Heart left ventricle (tissue), 16 donors: ENCODE measurements around the gene GRK3. TPM values are rescaled to one million over a fixed set of nuclear protein-coding genes. Genes with fewer than 3 reads are reported as not detected.
"Not testable (repeated sequence)": the region's sequence is repeated elsewhere in the genome, so short reads cannot be mapped to it uniquely, and the experiment has no call there.

ENCODE experiments used
- ATAC-seq, 4 donors: fragments of 200-7000 bp; cut with Tn5 transposase; one replicate each; pipeline ENCODE4 v1.9.1; 2020 to 2022; ENCODE audit warnings: moderate library complexity in 4 of 4, mild to moderate bottlenecking in 3 of 4, moderate number of reproducible peaks in 1 of 4
- DNase-seq, 5 donors: peaks; one replicate each; pipeline ENCODE4 v3.0.0-alpha.2; 2020
- H3K27ac ChIP-seq, 12 donors: fragments of 200-600 bp; sonication (generic) in 4 of 12; one replicate each; pipeline versions ENCODE4 v1.5.0 to v1.8.0; 2016 to 2022; ENCODE audit warnings: mild to moderate bottlenecking in 2 of 12
- H3K27me3 ChIP-seq, 9 donors: fragments of 200-600 bp; sonication (generic) in 2 of 9; one replicate each; pipeline versions ENCODE4 v1.5.1 to v1.8.0; 2016 to 2022; ENCODE audit warnings: mild to moderate bottlenecking in 3 of 9
- H3K36me3 ChIP-seq, 9 donors: fragments of 200-600 bp; sonication (generic) in 2 of 9; one replicate each; pipeline versions ENCODE4 v1.5.0 to v1.8.0; 2018 to 2022; ENCODE audit warnings: mild to moderate bottlenecking in 2 of 9
- H3K4me1 ChIP-seq, 12 donors: fragments of 200-600 bp; sonication (generic) in 4 of 12; one replicate each; pipeline versions ENCODE4 v1.5.0 to v1.8.0; 2016 to 2022; ENCODE audit warnings: mild to moderate bottlenecking in 3 of 12
- H3K4me3 ChIP-seq, 12 donors: fragments of 200-600 bp; sonication (generic) in 4 of 12; one replicate each; pipeline versions ENCODE4 v1.5.0 to v1.8.0; 2017 to 2022; ENCODE audit warnings: mild to moderate bottlenecking in 9 of 12, moderate library complexity in 4 of 12
- H3K9me3 ChIP-seq, 12 donors: fragments of 200-600 bp; sonication (generic) in 4 of 12; one replicate each; pipeline versions ENCODE4 v1.5.0 to v1.8.0; 2016 to 2022; ENCODE audit warnings: mild to moderate bottlenecking in 1 of 12
- CTCF ChIP-seq, 12 donors: fragments of 200-600 bp; sonication (generic) in 4 of 12; IDR thresholded peaks; one replicate each; pipeline versions ENCODE4 v1.5.0 to v1.8.0; 2018 to 2022; ENCODE audit warnings: antibody characterized with exemption in 12 of 12, mild to moderate bottlenecking in 5 of 12
- POLR2A ChIP-seq, 2 donors: fragments of 450-650 bp; IDR thresholded peaks; one replicate each; pipeline ENCODE4 v1.6.1; 2017; ENCODE audit warnings: antibody characterized with exemption in 2 of 2, mild to moderate bottlenecking in 2 of 2, moderate library complexity in 2 of 2
- WGBS, 4 donors: extraction: QIAGEN DNeasy Blood & Tissue Kit in 2 of 4; methylation state at CpG; one replicate each; pipeline versions ENCODE4 v1.1.5 to v1.1.7; 2013 to 2018; 5-methylcytosine and 5-hydroxymethylcytosine counted together
- intact Hi-C, 10 donors: fragments of 100-400 bp; cut with DNase I; formaldehyde crosslinking; loops; one replicate each; pipeline versions ENCODE4 v1.11.1 to v1.14.2; 2022
- polyA plus RNA-seq, 2 donors: library from polyadenylated mRNA; stranded (reverse); fragments of 200-250 nt; gene quantifications; one replicate each; pipeline ENCODE4 v1.2.3, GENCODE V29; 2013
- total RNA-seq, 9 donors: library from RNA; depleted of rRNA in 2 of 9; stranded (reverse); fragments of >200 nt in 2 of 9; fragmentation: NEBNext Ultra II Directional in 3 of 9; extraction: Animal tissue kit (Norgen Biotek cat#: 25700) in 3 of 9; gene quantifications; one replicate each; pipeline versions ENCODE4 v1.1.0 to v1.2.4, GENCODE V29; 2016 to 2023
- donor health status: ischemic (EF 13 %, LVEDD 7.1; RV severe dilation, severe dysfunction).
- donor health status: healthy with polysubstance abuse.
- donor health status: DM: no; HTN: yes; CAD: no.
- donor health status: DM: no; HTN: no; CAD: no.
- donor health status: ischemic (EF 25% LVEDD 6.9; RV normal size, moderate dysfunction).
- donor health status: ischemic (EF 25% LVEDD 5.7; RV mildly dilated, moderate dysfunction).
- donor health status: healthy.
- donor health status: DM: yes; HTN: yes; CAD: no.
- donor health status: ischemic (EF 35%, LVEDD 5.7; RV mildly dilated, moderate dysfunction).
- donor health status: nonischemic (EF 11% LVEDD 7.7; RV severe dilation, severe dysfunction).
- donor health status: DM: yes; HTN: yes; CAD: no.
- donor health status: PGD.
- donor health status: ischemic (EF 29% LVEDD 5.4; RV normal size, mild dysfunction).
- donor health status: nonischemic (EF 23%, LVEDD 6.1; RV moderate dilation, normal function).

GRK3 gene
- total and polyA plus RNA-seq, 11 donors: 1.1 to 16.2 (median 5.9) TPM

- no peak overlapping the region for H3K4me3 ChIP-seq
- TF ChIP-seq CTCF (IDR thresholded peaks at IDR 0.05): no peak
- TF ChIP-seq POLR2A (IDR thresholded peaks at IDR 0.05): no peak
- H3K36me3 ChIP-seq: no peaks in the 10 kb centered on the region
- DNase-seq: no peak
- intact Hi-C loops: no loop called here
- no peak overlapping the region for H3K27ac ChIP-seq
- H3K4me1 ChIP-seq: peaks cover 0 to 21% (median 0%) of the 10 kb centered on the region in 12 donors
- H3K9me3 ChIP-seq: no peaks in the 10 kb centered on the region
- 92 to 97% (median 93%) methylated on average over 4 of the region's 4 CpGs for WGBS, 4 donors
- no peak for ATAC-seq
- H3K27me3 ChIP-seq: no peaks in the 10 kb centered on the region
These were observed 10.3 kb downstream of the GRK3 start for GRCh38 chr22:25574736-25575135.

- H3K27ac ChIP-seq, H3K36me3 ChIP-seq, H3K4me3 ChIP-seq, H3K27me3 ChIP-seq, intact Hi-C loops, ATAC-seq, DNase-seq, H3K9me3 ChIP-seq: not testable (repeated sequence)
- WGBS, 4 donors: 83 to 100% (median 84%) methylated on average over 1 to 8 of the region's 8 CpGs
- peaks cover 0 to 12% (median 0%) of the 10 kb centered on the region in 12 donors for H3K4me1 ChIP-seq
These were observed 11.4 kb downstream of the GRK3 start for GRCh38 chr22:25575674-25576392.

- 71 to 81% (median 75%) methylated on average over 6 of the region's 6 CpGs for WGBS, 4 donors
- intact Hi-C loops: loop anchor here in 4 of 10 donors (5.0 to 10.0 kb wide), 3 partner anchors 287 to 297 kb away; no protein-coding TSS in a partner anchor
These were observed 17.0 kb downstream of the GRK3 start for GRCh38 chr22:25581452-25581851.

GRCh38 chr22:25582946-25583345, 18.5 kb downstream of the GRK3 start:
- Histone ChIP-seq H3K27ac (no peak overlapping the region), H3K36me3 (no peaks in the 10 kb centered on the region), H3K27me3 (no peaks in the 10 kb centered on the region), H3K4me3 (no peak overlapping the region), H3K4me1 (peaks cover 0 to 10% (median 0%) of the 10 kb centered on the region in 12 donors), H3K9me3 (no peaks in the 10 kb centered on the region)
- WGBS, 4 donors: 48 to 55% (median 50%) methylated on average over 5 of the region's 5 CpGs
- intact Hi-C loops: loop anchor here in 4 of 10 donors (5.0 to 10.0 kb wide), 3 partner anchors 288 to 298 kb away; no protein-coding TSS in a partner anchor
- TF ChIP-seq CTCF (IDR thresholded peaks at IDR 0.05) (no peak), POLR2A (IDR thresholded peaks at IDR 0.05) (no peak)
- no peak for DNase-seq
- ATAC-seq: no peak

More at GRCh38 chr22:25581452-25581851, 17.0 kb downstream of the GRK3 start:
- not testable (repeated sequence) for DNase-seq, H3K4me3 ChIP-seq, H3K36me3 ChIP-seq, H3K27ac ChIP-seq, H3K27me3 ChIP-seq, H3K9me3 ChIP-seq, ATAC-seq
- H3K4me1 ChIP-seq: peaks cover 0 to 10% (median 0%) of the 10 kb centered on the region in 12 donors

- not testable (repeated sequence) for H3K36me3 ChIP-seq, H3K4me3 ChIP-seq, DNase-seq, H3K27me3 ChIP-seq, H3K27ac ChIP-seq, H3K9me3 ChIP-seq
- WGBS, 4 donors: 68 to 72% (median 70%) methylated on average over 5 of the region's 5 CpGs
- ATAC-seq: peak in 1 of 4 donors; percentile 44
- intact Hi-C loops: loop anchor here in 4 of 10 donors (5.0 to 10.0 kb wide), 3 partner anchors 290 to 300 kb away; no protein-coding TSS in a partner anchor
- H3K4me1 ChIP-seq: peaks cover 0 to 10% (median 0%) of the 10 kb centered on the region in 12 donors
These were observed 20.5 kb downstream of the GRK3 start for GRCh38 chr22:25584993-25585392.

GRCh38 chr22:25589664-25590063, 25.2 kb downstream of the GRK3 start:
- not testable (repeated sequence) for ATAC-seq, DNase-seq, H3K4me1 ChIP-seq, H3K36me3 ChIP-seq, H3K4me3 ChIP-seq, H3K27ac ChIP-seq, H3K27me3 ChIP-seq
- WGBS, 4 donors: 85 to 94% (median 88%) methylated on average over 4 of the region's 4 CpGs
- peaks cover 0 to 17% (median 0%) of the 10 kb centered on the region in 12 donors for H3K9me3 ChIP-seq
- intact Hi-C loops: loop anchor here in 3 of 10 donors (10.0 kb wide), 2 partner anchors 295 to 305 kb away; no protein-coding TSS in a partner anchor

GRCh38 chr22:25593323-25593722, 28.8 kb downstream of the GRK3 start:
- H3K4me1 ChIP-seq, ATAC-seq, DNase-seq, H3K27me3 ChIP-seq, H3K36me3 ChIP-seq, intact Hi-C loops, H3K27ac ChIP-seq, H3K4me3 ChIP-seq: not testable (repeated sequence)
- H3K9me3 ChIP-seq: peaks cover 0 to 17% (median 0%) of the 10 kb centered on the region in 12 donors
- 88 to 96% (median 90%) methylated on average over 2 of the region's 2 CpGs for WGBS, 4 donors
